A673 (cell line): ENCODE data around the gene MC2R. TPM values are rescaled to one million over a fixed set of nuclear protein-coding genes. Genes with fewer than 3 reads are reported as not detected.

Source experiments
- BruUV-seq: library from RNA; stranded (reverse); fragments of 400-500 nt; replicated peaks from 2 replicates; lab custom pipeline; 2021; lab: Mats Ljungman, UMichigan
- CTCF ChIA-PET: fragments of 300-600 bp; sonication (Branson Sonifier 250); formaldehyde crosslinking; loops from one replicate; lab custom pipeline; 2022; ENCODE audit warnings: antibody characterized with exemption; lab: Charles Lee
- POLR2A ChIA-PET: fragments of 300-600 bp; sonication (Branson Sonifier 250); formaldehyde crosslinking; loops from one replicate; lab custom pipeline; 2022; ENCODE audit warnings: antibody characterized with exemption; ENCODE audit not compliant: low non-redundant PET; lab: Charles Lee
- DNase-seq: peaks from one replicate; pipeline ENCODE4 v3.0.0-alpha.2; 2015; ENCODE audit warnings: low spot score
- H3K27ac ChIP-seq: fragments of 200-600 bp; sonication (generic); 2 replicates; pipeline ENCODE4 v1.5.1; 2016; ENCODE audit warnings: mixed run types, low read depth, mild to moderate bottlenecking, mixed read lengths, antibody characterized with exemption, low read length; ENCODE audit not compliant: poor library complexity, severe bottlenecking
- H3K27me3 ChIP-seq: fragments of 200-600 bp; sonication (generic); replicated peaks from 2 replicates; pipeline ENCODE4 v1.6.1; 2017; ENCODE audit warnings: mixed run types, low read depth, mild to moderate bottlenecking, mixed read lengths, antibody characterized with exemption, low read length; ENCODE audit not compliant: insufficient read depth, poor library complexity
- H3K36me3 ChIP-seq: fragments of 200-600 bp; sonication (generic); 2 replicates; pipeline ENCODE4 v1.6.1; 2016; ENCODE audit warnings: mixed run types, mild to moderate bottlenecking, mixed read lengths, antibody characterized with exemption, low read length; ENCODE audit not compliant: insufficient read depth, poor library complexity, severe bottlenecking
- H3K4me1 ChIP-seq: fragments of 200-600 bp; sonication (generic); 2 replicates; pipeline ENCODE4 v1.6.1; 2017; ENCODE audit warnings: mixed run types, mild to moderate bottlenecking, mixed read lengths, antibody characterized with exemption, low read length; ENCODE audit not compliant: insufficient read depth, poor library complexity, severe bottlenecking
- H3K4me3 ChIP-seq: fragments of 200-600 bp; sonication (generic); 2 replicates; pipeline ENCODE4 v1.5.1; 2016; ENCODE audit warnings: low read depth, mixed run types, mild to moderate bottlenecking, mixed read lengths, low read length; ENCODE audit not compliant: poor library complexity, severe bottlenecking
- H3K9me3 ChIP-seq: fragments of 200-600 bp; sonication (generic); 2 replicates; pipeline ENCODE4 v1.6.1; 2016; ENCODE audit warnings: mixed run types, low read depth, mild to moderate bottlenecking, mixed read lengths, antibody characterized with exemption, low read length; ENCODE audit not compliant: poor library complexity, severe bottlenecking
- CTCF ChIP-seq: fragments of 300-800, 200-600 bp; sonication (generic); conservative IDR thresholded peaks from 2 replicates; pipeline ENCODE4 v1.5.1; 2017; ENCODE audit warnings: low read depth, mild to moderate bottlenecking, antibody characterized with exemption, low read length, moderate library complexity, mixed read lengths
- EZH2 ChIP-seq: fragments of 200-600 bp; sonication (generic); IDR thresholded peaks from 2 replicates; pipeline ENCODE4 v1.6.1; 2017; ENCODE audit warnings: borderline replicate concordance, low read depth, mild to moderate bottlenecking, mixed read lengths, antibody characterized with exemption, low read length; ENCODE audit not compliant: poor library complexity, severe bottlenecking
- intact Hi-C: fragments of 100-400 bp; cut with micrococcal nuclease; formaldehyde crosslinking; loops from one replicate; pipeline ENCODE4 v1.10.0; 2022; ENCODE audit not compliant: unreplicated experiment
- total RNA-seq: library from RNA; stranded (reverse); gene quantifications from 2 replicates; pipeline ENCODE4 v1.2.3, GENCODE V29; 2021

The MC2R gene
- total RNA-seq, 1 experiment from 2014 or later, result not detected

- no peaks in the 10 kb centered on the region for H3K27me3 ChIP-seq
- TF ChIP-seq CTCF (no peak), EZH2 (no peak)
- no peaks in the 10 kb centered on the region for H3K9me3 ChIP-seq
- no peaks in the 10 kb centered on the region for H3K4me1 ChIP-seq
- ChIA-PET POLR2A (no interaction called here), CTCF (no interaction called here)
- H3K36me3 ChIP-seq, result no peaks in the 10 kb centered on the region
- no peak overlapping the region for H3K27ac ChIP-seq
- no TSS peak for BruUV-seq
- no peak for DNase-seq
- no peak overlapping the region for H3K4me3 ChIP-seq
- intact Hi-C loops, result no loop called here
Observed at GRCh38 chr18:13914170-13914569, 1.2 kb downstream of the MC2R start.

- ChIA-PET CTCF (no interaction called here), POLR2A (no interaction called here)
- no TSS peak for BruUV-seq
- no peak for DNase-seq
- Histone ChIP-seq H3K9me3 (no peaks in the 10 kb centered on the region), H3K4me3 (no peak overlapping the region), H3K27ac (no peak overlapping the region), H3K27me3 (no peaks in the 10 kb centered on the region), H3K4me1 (no peaks in the 10 kb centered on the region), H3K36me3 (no peaks in the 10 kb centered on the region)
- TF ChIP-seq CTCF (no peak), EZH2 (no peak)
- intact Hi-C loops, result no loop called here
Observed at GRCh38 chr18:13913205-13913604, 2.1 kb downstream of the MC2R start.

- no peaks in the 10 kb centered on the region for H3K36me3 ChIP-seq
Observed at GRCh38 chr18:13912601-13913000, 2.7 kb downstream of the MC2R start.

More at GRCh38 chr18:13912601-13913000, 2.7 kb downstream of the MC2R start:
- TF ChIP-seq CTCF (no peak), EZH2 (no peak)
- Histone ChIP-seq H3K9me3 (no peaks in the 10 kb centered on the region), H3K27ac (no peak overlapping the region), H3K4me3 (no peak overlapping the region), H3K4me1 (no peaks in the 10 kb centered on the region), H3K27me3 (no peaks in the 10 kb centered on the region)
- DNase-seq, result no peak
- no TSS peak for BruUV-seq
- POLR2A ChIA-PET, result interaction anchor here (0.6 kb wide), 1 partner anchor 18 kb away, joined by 3 read pairs; no protein-coding TSS in a partner anchor
- CTCF ChIA-PET, result no interaction called here
- intact Hi-C loops, result no loop called here
